A549 (cell line): Measurements from ENCODE around the gene MOSMO.

Source experiments
- ESRRA ChIP-seq: fragments of 150-350 bp; IDR thresholded peaks from 2 replicates; pipeline ENCODE4 v1.6.1; 2014; ENCODE audit warnings: mild to moderate bottlenecking, low read length, borderline replicate concordance
- MAFK ChIP-seq: fragments of 450-650 bp; IDR thresholded peaks from 2 replicates; pipeline ENCODE4 v1.6.1; 2014; ENCODE audit not compliant: partially characterized antibody
- POLR2A ChIP-seq: IDR thresholded peaks from 2 replicates; pipeline ENCODE4 v1.6.1; 2012; ENCODE audit warnings: mild to moderate bottlenecking, low read length
- RAD21 ChIP-seq, 2 experiments: fragments of >200 bp in 1 of 2; sonication (Bioruptor Twin) in 1 of 2; formaldehyde crosslinking in 1 of 2; IDR thresholded peaks in 1 of 2; conservative IDR thresholded peaks in 1 of 2; 2 replicates in 1 of 2; 3 replicates in 1 of 2; pipeline ENCODE4 v1.6.1; 2012 to 2018; ENCODE audit warnings: inconsistent platforms in 1 of 2
- TF ChIP-seq, protein P1 (sequence below): IDR thresholded peaks from 2 replicates; pipeline ENCODE4 v1.6.1; 2012

DNA sequence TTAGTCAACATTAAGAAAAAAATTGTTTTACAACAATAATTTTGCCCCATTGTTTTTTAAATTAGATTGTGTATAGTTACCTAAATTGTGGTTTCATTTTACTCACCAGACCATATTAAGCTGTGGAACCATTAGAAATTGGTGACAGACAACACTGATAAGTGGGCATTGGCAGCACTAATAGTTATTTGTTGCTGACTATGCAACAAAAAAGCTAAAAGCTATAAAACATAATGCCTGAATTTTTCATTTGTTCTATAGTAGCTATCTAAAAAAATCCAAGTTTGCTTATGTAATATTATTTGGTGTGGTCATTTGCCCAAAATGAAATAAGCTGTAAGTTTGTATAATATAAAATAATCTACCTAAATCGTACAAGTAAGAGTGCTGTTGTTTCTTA lies 70.7 kb downstream of the MOSMO start:
- TF ChIP-seq RAD21 (conservative IDR thresholded peaks at IDR 0.05 in 1 of 2, IDR thresholded peaks at IDR 0.05 in 1 of 2) (no peak), POLR2A (no peak), MAFK (peak; percentile 76), ESRRA (no peak)
- TF ChIP-seq, protein P1, sequence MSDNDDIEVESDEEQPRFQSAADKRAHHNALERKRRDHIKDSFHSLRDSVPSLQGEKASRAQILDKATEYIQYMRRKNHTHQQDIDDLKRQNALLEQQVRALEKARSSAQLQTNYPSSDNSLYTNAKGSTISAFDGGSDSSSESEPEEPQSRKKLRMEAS = no peak
